ENCODE data around the gene VPS26A.

VPS26A gene

GRCh38 chr10:69213591-69214311 is 89.8 kb downstream of the VPS26A start (continued):
- TF ChIP-seq ZNF23 (tag by site-specific recombination; IDR thresholded peaks at IDR 0.05; ENCODE audit: borderline replicate concordance) (no peak), ZNF19 (tag by site-specific recombination; IDR thresholded peaks at IDR 0.05; ENCODE audit: low read depth) (no peak), ZNF292 (tag by site-specific recombination; IDR thresholded peaks at IDR 0.05; ENCODE audit: borderline replicate concordance, low read depth) (no peak), ZBTB8A (tag by site-specific recombination; IDR thresholded peaks at IDR 0.05) (no peak), ZNF488 (tag by site-specific recombination; IDR thresholded peaks at IDR 0.05) (no peak), ZNF248 (tag by site-specific recombination; IDR thresholded peaks at IDR 0.05) (no peak), GFI1B (tag by site-specific recombination; IDR thresholded peaks at IDR 0.05) (peak; percentile 79), ZNF121 (tag by site-specific recombination; IDR thresholded peaks at IDR 0.05) (no peak), ZNF623 (tag by site-specific recombination; IDR thresholded peaks at IDR 0.05) (no peak), PBX3 (CRISPR knock-in tag; IDR thresholded peaks at IDR 0.05) (no peak), ZNF354C (tag by site-specific recombination; IDR thresholded peaks at IDR 0.05; ENCODE audit: borderline replicate concordance, low read depth) (no peak), ZNF366 (tag by site-specific recombination; conservative IDR thresholded peaks at IDR 0.05) (peak; percentile 91), ZSCAN18 (tag by site-specific recombination; IDR thresholded peaks at IDR 0.05) (no peak), ZNF211 (tag by site-specific recombination; IDR thresholded peaks at IDR 0.05; ENCODE audit: low read depth) (no peak), EGR2 (tag by site-specific recombination; IDR thresholded peaks at IDR 0.05; ENCODE audit: low read depth) (no peak), ZNF785 (tag by site-specific recombination; IDR thresholded peaks at IDR 0.05) (no peak), ZNF529 (tag by site-specific recombination; IDR thresholded peaks at IDR 0.05; ENCODE audit: insufficient replicate concordance) (no peak), AEBP2 (tag by site-specific recombination; IDR thresholded peaks at IDR 0.05; ENCODE audit: borderline replicate concordance) (no peak), ZNF544 (tag by site-specific recombination; IDR thresholded peaks at IDR 0.05) (no peak), ZNF580 (tag by site-specific recombination; IDR thresholded peaks at IDR 0.05) (no peak), ZNF223 (tag by site-specific recombination; IDR thresholded peaks at IDR 0.05) (no peak)
- TF ChIP-seq, protein P1, sequence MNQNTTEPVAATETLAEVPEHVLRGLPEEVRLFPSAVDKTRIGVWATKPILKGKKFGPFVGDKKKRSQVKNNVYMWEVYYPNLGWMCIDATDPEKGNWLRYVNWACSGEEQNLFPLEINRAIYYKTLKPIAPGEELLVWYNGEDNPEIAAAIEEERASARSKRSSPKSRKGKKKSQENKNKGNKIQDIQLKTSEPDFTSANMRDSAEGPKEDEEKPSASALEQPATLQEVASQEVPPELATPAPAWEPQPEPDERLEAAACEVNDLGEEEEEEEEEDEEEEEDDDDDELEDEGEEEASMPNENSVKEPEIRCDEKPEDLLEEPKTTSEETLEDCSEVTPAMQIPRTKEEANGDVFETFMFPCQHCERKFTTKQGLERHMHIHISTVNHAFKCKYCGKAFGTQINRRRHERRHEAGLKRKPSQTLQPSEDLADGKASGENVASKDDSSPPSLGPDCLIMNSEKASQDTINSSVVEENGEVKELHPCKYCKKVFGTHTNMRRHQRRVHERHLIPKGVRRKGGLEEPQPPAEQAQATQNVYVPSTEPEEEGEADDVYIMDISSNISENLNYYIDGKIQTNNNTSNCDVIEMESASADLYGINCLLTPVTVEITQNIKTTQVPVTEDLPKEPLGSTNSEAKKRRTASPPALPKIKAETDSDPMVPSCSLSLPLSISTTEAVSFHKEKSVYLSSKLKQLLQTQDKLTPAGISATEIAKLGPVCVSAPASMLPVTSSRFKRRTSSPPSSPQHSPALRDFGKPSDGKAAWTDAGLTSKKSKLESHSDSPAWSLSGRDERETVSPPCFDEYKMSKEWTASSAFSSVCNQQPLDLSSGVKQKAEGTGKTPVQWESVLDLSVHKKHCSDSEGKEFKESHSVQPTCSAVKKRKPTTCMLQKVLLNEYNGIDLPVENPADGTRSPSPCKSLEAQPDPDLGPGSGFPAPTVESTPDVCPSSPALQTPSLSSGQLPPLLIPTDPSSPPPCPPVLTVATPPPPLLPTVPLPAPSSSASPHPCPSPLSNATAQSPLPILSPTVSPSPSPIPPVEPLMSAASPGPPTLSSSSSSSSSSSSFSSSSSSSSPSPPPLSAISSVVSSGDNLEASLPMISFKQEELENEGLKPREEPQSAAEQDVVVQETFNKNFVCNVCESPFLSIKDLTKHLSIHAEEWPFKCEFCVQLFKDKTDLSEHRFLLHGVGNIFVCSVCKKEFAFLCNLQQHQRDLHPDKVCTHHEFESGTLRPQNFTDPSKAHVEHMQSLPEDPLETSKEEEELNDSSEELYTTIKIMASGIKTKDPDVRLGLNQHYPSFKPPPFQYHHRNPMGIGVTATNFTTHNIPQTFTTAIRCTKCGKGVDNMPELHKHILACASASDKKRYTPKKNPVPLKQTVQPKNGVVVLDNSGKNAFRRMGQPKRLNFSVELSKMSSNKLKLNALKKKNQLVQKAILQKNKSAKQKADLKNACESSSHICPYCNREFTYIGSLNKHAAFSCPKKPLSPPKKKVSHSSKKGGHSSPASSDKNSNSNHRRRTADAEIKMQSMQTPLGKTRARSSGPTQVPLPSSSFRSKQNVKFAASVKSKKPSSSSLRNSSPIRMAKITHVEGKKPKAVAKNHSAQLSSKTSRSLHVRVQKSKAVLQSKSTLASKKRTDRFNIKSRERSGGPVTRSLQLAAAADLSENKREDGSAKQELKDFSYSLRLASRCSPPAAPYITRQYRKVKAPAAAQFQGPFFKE (tag by site-specific recombination; IDR thresholded peaks at IDR 0.05; ENCODE audit: borderline replicate concordance): no peak
- TF ChIP-seq, protein P2, sequence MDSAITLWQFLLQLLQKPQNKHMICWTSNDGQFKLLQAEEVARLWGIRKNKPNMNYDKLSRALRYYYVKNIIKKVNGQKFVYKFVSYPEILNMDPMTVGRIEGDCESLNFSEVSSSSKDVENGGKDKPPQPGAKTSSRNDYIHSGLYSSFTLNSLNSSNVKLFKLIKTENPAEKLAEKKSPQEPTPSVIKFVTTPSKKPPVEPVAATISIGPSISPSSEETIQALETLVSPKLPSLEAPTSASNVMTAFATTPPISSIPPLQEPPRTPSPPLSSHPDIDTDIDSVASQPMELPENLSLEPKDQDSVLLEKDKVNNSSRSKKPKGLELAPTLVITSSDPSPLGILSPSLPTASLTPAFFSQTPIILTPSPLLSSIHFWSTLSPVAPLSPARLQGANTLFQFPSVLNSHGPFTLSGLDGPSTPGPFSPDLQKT (IDR thresholded peaks at IDR 0.05; ENCODE audit: borderline replicate concordance, low read depth, low read length): no peak
- TF ChIP-seq, protein P3, sequence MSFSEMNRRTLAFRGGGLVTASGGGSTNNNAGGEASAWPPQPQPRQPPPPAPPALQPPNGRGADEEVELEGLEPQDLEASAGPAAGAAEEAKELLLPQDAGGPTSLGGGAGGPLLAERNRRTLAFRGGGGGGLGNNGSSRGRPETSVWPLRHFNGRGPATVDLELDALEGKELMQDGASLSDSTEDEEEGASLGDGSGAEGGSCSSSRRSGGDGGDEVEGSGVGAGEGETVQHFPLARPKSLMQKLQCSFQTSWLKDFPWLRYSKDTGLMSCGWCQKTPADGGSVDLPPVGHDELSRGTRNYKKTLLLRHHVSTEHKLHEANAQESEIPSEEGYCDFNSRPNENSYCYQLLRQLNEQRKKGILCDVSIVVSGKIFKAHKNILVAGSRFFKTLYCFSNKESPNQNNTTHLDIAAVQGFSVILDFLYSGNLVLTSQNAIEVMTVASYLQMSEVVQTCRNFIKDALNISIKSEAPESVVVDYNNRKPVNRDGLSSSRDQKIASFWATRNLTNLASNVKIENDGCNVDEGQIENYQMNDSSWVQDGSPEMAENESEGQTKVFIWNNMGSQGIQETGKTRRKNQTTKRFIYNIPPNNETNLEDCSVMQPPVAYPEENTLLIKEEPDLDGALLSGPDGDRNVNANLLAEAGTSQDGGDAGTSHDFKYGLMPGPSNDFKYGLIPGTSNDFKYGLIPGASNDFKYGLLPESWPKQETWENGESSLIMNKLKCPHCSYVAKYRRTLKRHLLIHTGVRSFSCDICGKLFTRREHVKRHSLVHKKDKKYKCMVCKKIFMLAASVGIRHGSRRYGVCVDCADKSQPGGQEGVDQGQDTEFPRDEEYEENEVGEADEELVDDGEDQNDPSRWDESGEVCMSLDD (tag by site-specific recombination; IDR thresholded peaks at IDR 0.05): no peak
